ENCODE results near the gene ZNF316. TPM values are rescaled to one million over a fixed set of nuclear protein-coding genes. Genes with fewer than 3 reads are reported as not detected.
A peak's percentile ranks its signal among the peaks of the same experiment; 100 is the strongest.

Gene ZNF316
- total and polyA plus RNA-seq, 11 donors = 11.0 to 22.9 (median 13.5) TPM

- Histone ChIP-seq H3K9me3 (peaks cover 0 to 11% (median 0%) of the 10 kb centered on the region in 12 donors), H3K4me1 (no peaks in the 10 kb centered on the region), H3K36me3 (peaks cover 0 to 66% (median 51%) of the 10 kb centered on the region in 9 donors), H3K27me3 (no peaks in the 10 kb centered on the region), H3K27ac (no peak overlapping the region), H3K4me3 (no peak overlapping the region)
- TF ChIP-seq CTCF (IDR thresholded peaks at IDR 0.05) (no peak), POLR2A (IDR thresholded peaks at IDR 0.05) (no peak)
- peak in 1 of 5 donors; percentile 56 for DNase-seq
- WGBS, 4 donors = 92 to 97% (median 93%) methylated on average over 87 to 146 of the region's 146 CpGs
- no peak for ATAC-seq
- intact Hi-C loops (cut with DNase I) = no loop called here
Observed at GRCh38 chr7:6653071-6654003, 16.2 kb downstream of the ZNF316 start.

GRCh38 chr7:6654113-6654841 is 17.2 kb downstream of the ZNF316 start:
- DNase-seq (peak in 1 of 5 donors; percentile 51), ATAC-seq (no peak)
- Histone ChIP-seq H3K4me3 (no peak overlapping the region), H3K4me1 (no peaks in the 10 kb centered on the region), H3K27me3 (no peaks in the 10 kb centered on the region), H3K36me3 (peaks cover 0 to 57% (median 50%) of the 10 kb centered on the region in 9 donors), H3K9me3 (peaks cover 0 to 11% (median 0%) of the 10 kb centered on the region in 12 donors), H3K27ac (no peak overlapping the region)
- TF ChIP-seq CTCF (IDR thresholded peaks at IDR 0.05) (no peak), POLR2A (IDR thresholded peaks at IDR 0.05) (no peak)
- intact Hi-C loops (cut with DNase I) = no loop called here
- 92 to 94% (median 93%) methylated on average over 62 to 94 of the region's 94 CpGs for WGBS, 4 donors

GRCh38 chr7:6654842-6655610 is 17.9 kb downstream of the ZNF316 start:
- TF ChIP-seq CTCF (IDR thresholded peaks at IDR 0.05) (no peak), POLR2A (IDR thresholded peaks at IDR 0.05) (no peak)
- intact Hi-C loops (cut with DNase I) = no loop called here
- Histone ChIP-seq H3K4me1 (no peaks in the 10 kb centered on the region), H3K27ac (no peak overlapping the region), H3K4me3 (no peak overlapping the region), H3K27me3 (no peaks in the 10 kb centered on the region), H3K9me3 (peaks cover 0 to 11% (median 0%) of the 10 kb centered on the region in 12 donors), H3K36me3 (peaks cover 0 to 50% (median 43%) of the 10 kb centered on the region in 9 donors)
- WGBS, 4 donors = 93 to 95% (median 94%) methylated on average over 48 of the region's 48 CpGs
- DNase-seq = peak in 1 of 5 donors; percentile 55
- no peak for ATAC-seq

Data from heart left ventricle (tissue), 16 donors.